Body of pancreas (tissue), 4 donors: ENCODE measurements around the gene EPB41. TPM values are rescaled to one million over a fixed set of nuclear protein-coding genes. Genes with fewer than 3 reads are reported as not detected.

ENCODE experiments used
- ATAC-seq: fragments of 150-250 bp; one replicate; pipeline ENCODE4 v1.9.1; 2016
- DNase-seq, 4 donors: peaks; one replicate each; pipeline ENCODE4 v3.0.0-alpha.2; 2019
- H3K27ac ChIP-seq, 4 donors: fragments of 200-600 bp; sonication (generic); 1 replicate in 3 of 4; 2 replicates in 1 of 4; pipeline versions ENCODE4 v1.5.1 to v1.6.1; 2016 to 2019; ENCODE audit warnings: mild to moderate bottlenecking in 1 of 4, mixed read lengths in 1 of 4, moderate library complexity in 1 of 4
- H3K27me3 ChIP-seq, 2 donors: fragments of 200-600 bp; sonication (generic); one replicate each; pipeline ENCODE4 v1.6.0; 2016; ENCODE audit warnings: mild to moderate bottlenecking in 1 of 2
- H3K36me3 ChIP-seq, 2 donors: fragments of 200-600 bp; sonication (generic); replicated peaks in 1 of 2; 2 replicates each; pipeline ENCODE4 v1.5.1; 2016; ENCODE audit warnings: low read depth in 2 of 2; ENCODE audit not compliant: insufficient read depth in 1 of 2
- H3K4me1 ChIP-seq: fragments of 200-600 bp; sonication (generic); one replicate; pipeline ENCODE4 v1.6.0; 2016
- H3K4me3 ChIP-seq, 2 donors: fragments of 200-600 bp; sonication (generic); 1 replicate in 1 of 2; 2 replicates in 1 of 2; pipeline ENCODE4 v1.5.1; 2016 to 2019
- H3K9me3 ChIP-seq, 3 donors: fragments of 200-600 bp; sonication (generic); 1 replicate in 2 of 3; 2 replicates in 1 of 3; pipeline ENCODE4 v1.5.1; 2016
- POLR2A ChIP-seq, 3 donors: fragments of 450-650 bp; IDR thresholded peaks; one replicate each; pipeline ENCODE4 v1.6.1; 2016; ENCODE audit warnings: antibody characterized with exemption in 3 of 3, mild to moderate bottlenecking in 2 of 3
- WGBS, 2 donors: methylation state at CpG; one replicate each; pipeline ENCODE4 v1.1.5; 2017; 5-methylcytosine and 5-hydroxymethylcytosine counted together
- intact Hi-C: fragments of 100-400 bp; cut with DNase I; formaldehyde crosslinking; loops from one replicate; pipeline ENCODE4 v1.15.1; 2023
- total RNA-seq, 2 donors: library from RNA; depleted of rRNA; stranded (reverse); fragments of >200 nt; gene quantifications; one replicate each; pipeline ENCODE4 v1.1.0, GENCODE V29; 2016
- TF ChIP-seq, protein P1 (sequence below), 7 experiments: fragments of 450-650 bp in 4 of 7; fragments of 200-600 bp in 3 of 7; sonication (generic) in 3 of 7; IDR thresholded peaks; one replicate each; pipeline ENCODE4 v1.5.1; 2016 to 2019; ENCODE audit warnings: antibody characterized with exemption in 7 of 7

EPB41 gene
- total RNA-seq, 2 donors from 2014 or later = 45.8 to 54.7 TPM

DNA sequence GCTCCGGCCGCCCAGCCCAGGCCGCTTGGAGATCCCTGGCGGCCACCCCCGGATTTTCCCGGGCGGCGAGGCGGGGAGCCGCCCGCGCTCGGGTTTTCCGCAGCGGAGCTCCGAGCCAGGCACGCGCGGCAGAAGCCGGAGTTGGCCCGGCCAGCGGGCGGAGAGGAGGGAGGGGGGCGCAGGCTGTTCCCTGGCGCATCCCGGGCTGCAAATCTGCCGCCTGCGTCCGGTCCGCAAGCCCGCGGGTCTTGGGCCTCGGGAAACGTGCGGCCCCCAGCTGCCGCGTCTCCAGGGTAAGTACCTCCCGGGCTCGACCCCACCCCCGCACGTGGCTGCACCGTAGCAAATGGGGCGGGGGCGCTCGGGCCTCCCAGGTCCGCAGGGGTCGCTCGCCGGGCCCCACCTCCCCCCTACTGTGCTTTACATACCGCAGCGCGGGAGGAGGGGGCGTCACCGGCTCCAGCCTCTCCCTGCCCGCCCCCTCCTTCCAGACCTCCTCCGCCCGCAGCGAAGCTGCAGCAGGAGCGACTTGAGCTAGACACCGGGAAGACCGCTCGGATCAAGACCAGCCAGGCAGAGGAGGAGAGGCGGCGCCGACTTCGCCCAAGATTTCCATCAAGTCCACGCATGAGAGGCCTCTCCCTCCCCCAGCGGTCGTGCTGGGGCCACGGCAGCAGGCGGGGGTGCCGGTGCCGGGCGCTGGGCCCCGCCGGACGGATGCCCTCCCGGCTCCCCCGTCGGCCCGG is 207.7 kb downstream of the EPB41 start:
- Histone ChIP-seq H3K4me1 (peaks cover 35% of the 10 kb centered on the region), H3K27me3 (peaks cover 0 to 24% of the 10 kb centered on the region in 2 donors), H3K9me3 (no peaks in the 10 kb centered on the region), H3K27ac (peak overlapping the region in 3 of 4 donors; percentile 39 to 59 (median 43)), H3K4me3 (no peak overlapping the region), H3K36me3 (no peaks in the 10 kb centered on the region)
- ATAC-seq (no peak), DNase-seq (no peak)
- 3% methylated on average over 81 of the region's 81 CpGs; no CpG with 5 or more reads in 1 of the 2 donors for WGBS, 2 donors
- no peak for TF ChIP-seq POLR2A (IDR thresholded peaks at IDR 0.05)
- TF ChIP-seq, protein P1, sequence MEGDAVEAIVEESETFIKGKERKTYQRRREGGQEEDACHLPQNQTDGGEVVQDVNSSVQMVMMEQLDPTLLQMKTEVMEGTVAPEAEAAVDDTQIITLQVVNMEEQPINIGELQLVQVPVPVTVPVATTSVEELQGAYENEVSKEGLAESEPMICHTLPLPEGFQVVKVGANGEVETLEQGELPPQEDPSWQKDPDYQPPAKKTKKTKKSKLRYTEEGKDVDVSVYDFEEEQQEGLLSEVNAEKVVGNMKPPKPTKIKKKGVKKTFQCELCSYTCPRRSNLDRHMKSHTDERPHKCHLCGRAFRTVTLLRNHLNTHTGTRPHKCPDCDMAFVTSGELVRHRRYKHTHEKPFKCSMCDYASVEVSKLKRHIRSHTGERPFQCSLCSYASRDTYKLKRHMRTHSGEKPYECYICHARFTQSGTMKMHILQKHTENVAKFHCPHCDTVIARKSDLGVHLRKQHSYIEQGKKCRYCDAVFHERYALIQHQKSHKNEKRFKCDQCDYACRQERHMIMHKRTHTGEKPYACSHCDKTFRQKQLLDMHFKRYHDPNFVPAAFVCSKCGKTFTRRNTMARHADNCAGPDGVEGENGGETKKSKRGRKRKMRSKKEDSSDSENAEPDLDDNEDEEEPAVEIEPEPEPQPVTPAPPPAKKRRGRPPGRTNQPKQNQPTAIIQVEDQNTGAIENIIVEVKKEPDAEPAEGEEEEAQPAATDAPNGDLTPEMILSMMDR (IDR thresholded peaks at IDR 0.05) = no peak
- intact Hi-C loops = no loop called here

DNA sequence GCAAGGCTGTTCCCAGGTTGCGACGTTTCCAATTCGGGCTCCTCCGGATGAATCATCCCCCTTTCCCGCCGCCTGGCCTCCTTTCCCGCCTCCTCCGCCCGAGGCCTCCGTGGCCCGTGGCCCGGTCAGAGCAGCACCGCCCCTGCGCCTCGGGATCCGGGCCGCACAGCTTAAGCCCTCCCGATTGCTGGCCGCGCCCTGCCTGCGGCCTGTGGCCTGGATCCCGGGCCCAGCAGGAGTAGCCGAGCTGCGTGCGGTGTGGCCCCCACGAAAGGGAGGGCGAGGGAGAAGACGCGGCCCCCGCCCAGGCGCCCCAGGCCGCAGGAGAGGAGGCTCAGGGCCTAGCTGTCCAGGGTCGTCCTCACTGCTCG is 208.3 kb downstream of the EPB41 start:
- peak in 2 of 4 donors; percentile 13 to 32 for DNase-seq
- TF ChIP-seq, protein P1 (IDR thresholded peaks at IDR 0.05) = no peak
- no peak for TF ChIP-seq POLR2A (IDR thresholded peaks at IDR 0.05)
- ATAC-seq = peak; percentile 16
- intact Hi-C loops = no loop called here
- 15% methylated on average over 11 of the region's 34 CpGs; no CpG with 5 or more reads in 1 of the 2 donors for WGBS, 2 donors
- Histone ChIP-seq H3K36me3 (no peaks in the 10 kb centered on the region), H3K4me3 (no peak overlapping the region), H3K4me1 (peaks cover 35% of the 10 kb centered on the region), H3K27me3 (peaks cover 0 to 24% of the 10 kb centered on the region in 2 donors), H3K9me3 (no peaks in the 10 kb centered on the region), H3K27ac (peak overlapping the region in 3 of 4 donors; percentile 39 to 59 (median 43))

DNA sequence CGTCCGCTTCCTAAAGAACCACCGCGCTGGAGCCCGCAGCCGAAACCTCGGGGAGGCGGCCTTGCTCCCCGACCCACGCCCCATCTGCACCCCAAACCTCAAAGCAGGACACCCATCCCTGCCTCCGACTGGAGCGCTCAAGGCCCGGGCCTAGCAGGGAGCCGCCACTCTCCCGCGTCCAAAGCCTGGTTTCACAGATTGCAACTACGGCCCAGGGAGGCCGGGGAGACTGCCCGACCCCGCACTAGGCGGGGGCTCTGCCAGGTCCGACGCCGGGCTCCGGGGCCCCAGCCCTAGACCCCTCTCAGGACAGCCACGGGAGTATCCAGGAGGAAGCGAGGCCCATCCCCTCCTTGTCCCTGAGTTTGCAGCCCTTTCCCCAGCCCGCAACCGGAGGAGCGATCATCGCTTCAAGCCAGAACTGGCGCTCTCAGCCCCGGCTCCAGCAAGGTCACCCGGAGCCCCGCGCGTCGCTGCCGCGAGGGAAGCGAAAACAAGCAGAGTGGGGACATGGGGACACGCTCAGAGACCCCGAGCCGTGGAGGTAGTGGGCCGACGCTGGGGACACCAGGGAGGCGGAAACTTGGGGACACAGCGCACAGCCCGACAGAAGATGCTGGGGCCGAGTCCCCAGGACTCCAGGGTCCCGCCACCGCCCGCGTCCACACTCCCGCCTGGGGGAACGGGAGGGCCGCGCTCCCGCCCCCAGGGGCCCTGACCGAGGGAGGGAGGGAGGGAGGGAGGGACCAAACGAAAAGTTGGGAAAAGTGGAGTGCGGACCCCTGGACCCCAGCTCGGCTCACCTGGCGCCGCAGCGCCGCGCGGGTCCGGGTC is 208.9 kb downstream of the EPB41 start:
- H3K27ac ChIP-seq = peak overlapping the region in 3 of 4 donors; percentile 39 to 59 (median 43)
- intact Hi-C loops = no loop called here
- WGBS, 2 donors = 6% methylated on average over 57 of the region's 70 CpGs; no CpG with 5 or more reads in 1 of the 2 donors
- TF ChIP-seq, protein P1 (IDR thresholded peaks at IDR 0.05) = no peak
- no peak for TF ChIP-seq POLR2A (IDR thresholded peaks at IDR 0.05)
- no peak overlapping the region for H3K4me3 ChIP-seq
- no peaks in the 10 kb centered on the region for H3K9me3 ChIP-seq
- no peaks in the 10 kb centered on the region for H3K36me3 ChIP-seq
- peaks cover 35% of the 10 kb centered on the region for H3K4me1 ChIP-seq
- no peak for DNase-seq
- H3K27me3 ChIP-seq = peaks cover 0 to 24% of the 10 kb centered on the region in 2 donors
- no peak for ATAC-seq

DNA sequence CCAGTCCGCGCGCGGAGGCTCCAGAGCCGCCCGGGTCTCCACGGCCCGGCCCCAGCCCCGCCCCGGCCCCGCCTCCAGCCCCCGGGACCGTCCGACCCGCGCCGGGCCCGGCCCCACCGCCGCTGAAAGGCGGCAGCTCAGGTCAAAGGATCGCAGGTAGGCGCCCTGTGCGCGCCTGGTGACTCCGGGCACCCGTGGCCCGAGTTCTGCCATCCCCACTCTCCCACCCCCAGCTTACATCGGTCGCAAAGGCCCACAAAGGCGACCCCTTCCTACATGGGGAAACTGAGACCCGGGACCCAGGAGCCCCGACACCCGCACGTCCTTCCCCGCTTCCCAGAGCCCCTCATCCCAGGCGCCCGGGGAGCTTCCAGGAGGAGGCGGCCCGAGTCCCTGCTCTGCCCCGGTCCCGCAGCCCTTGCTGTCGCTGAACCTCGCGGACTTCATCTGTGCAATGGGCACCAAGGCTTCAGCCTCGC is 209.6 kb downstream of the EPB41 start, which contains the start of gene TMEM200B:
Gene TMEM200B, minus strand, starts transcription at position 17 of the 479 bp plus-strand sequence. CDS start 2,075 bp downstream, outside the sequence.
- TF ChIP-seq, protein P1 (IDR thresholded peaks at IDR 0.05) = no peak
- TF ChIP-seq POLR2A (IDR thresholded peaks at IDR 0.05) = no peak
- peak within 1 kb of the TSS in 3 of 4 donors; percentile 39 to 59 (median 43) for H3K27ac ChIP-seq
- WGBS, 2 donors = 0% methylated on average over 5 to 33 of the region's 46 CpGs
- no peaks in the 10 kb centered on the region for H3K9me3 ChIP-seq
- ATAC-seq (no peak), DNase-seq (peak in 1 of 4 donors; percentile 20)
- peaks cover 35% of the 10 kb centered on the region for H3K4me1 ChIP-seq
- intact Hi-C loops = no loop called here
- peaks cover 0 to 24% of the 10 kb centered on the region in 2 donors for H3K27me3 ChIP-seq
- no peaks in the 10 kb centered on the region for H3K36me3 ChIP-seq
- peak within 1 kb of the TSS in 1 of 2 donors; percentile 17 for H3K4me3 ChIP-seq
